NCI-H146 (cell line): ENCODE measurements around the gene SERPINA9.
"Not testable (repeated sequence)": the region's sequence is repeated elsewhere in the genome, so short reads cannot be mapped to it uniquely, and the experiment has no call there.

Source experiments
- DNase-seq: peaks from one replicate; lab custom pipeline; 2025; lab: John Stamatoyannopoulos, UW

Gene SERPINA9

DNA sequence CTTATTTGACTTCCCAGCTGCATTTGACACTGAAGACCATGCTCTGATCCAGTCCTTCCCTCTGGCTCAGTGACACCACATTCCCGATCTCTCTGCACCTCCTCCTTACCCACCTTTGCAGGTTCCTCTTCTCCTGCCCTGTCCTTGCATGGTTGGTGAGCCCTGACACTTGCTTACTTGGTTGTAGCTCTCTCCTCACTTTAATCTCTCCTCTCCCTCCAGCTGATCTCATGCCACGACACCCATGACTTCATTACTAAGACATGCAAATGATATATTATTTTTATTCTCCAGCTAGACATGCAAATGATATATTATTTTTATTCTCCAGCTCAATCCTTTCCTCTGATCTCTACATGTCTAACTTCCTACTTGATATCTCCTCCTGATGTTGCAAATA, at the start of gene SERPINA9:
Gene SERPINA9 (minus strand): TSS at position 175 of the 400 bp plus-strand sequence. CDS start 6,357 bp downstream, outside the sequence.
- no peak for DNase-seq

- no peak for DNase-seq
These were observed 48.1 kb upstream of the SERPINA9 start for GRCh38 chr14:94524093-94524492.

DNA sequence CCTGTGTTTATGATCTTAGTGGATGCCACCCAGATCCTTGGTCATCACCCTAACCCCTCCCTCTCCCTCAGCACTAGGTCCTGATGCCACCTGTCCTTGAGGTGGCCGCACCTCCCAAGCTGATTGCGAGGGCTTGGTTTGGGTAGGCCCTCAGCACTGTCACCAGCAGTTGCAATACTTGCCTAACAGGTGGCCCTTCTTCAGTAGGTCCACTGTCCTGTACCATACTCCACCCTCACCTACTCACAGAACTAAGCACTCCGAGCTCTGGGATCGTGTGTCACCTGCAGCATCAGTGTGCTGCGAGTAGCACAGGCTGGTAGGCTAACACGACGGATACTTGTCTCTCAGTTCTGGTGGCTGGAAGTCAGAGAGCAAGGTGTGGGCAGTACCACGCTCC, 47.3 kb upstream of the SERPINA9 start:
- no peak for DNase-seq

DNA sequence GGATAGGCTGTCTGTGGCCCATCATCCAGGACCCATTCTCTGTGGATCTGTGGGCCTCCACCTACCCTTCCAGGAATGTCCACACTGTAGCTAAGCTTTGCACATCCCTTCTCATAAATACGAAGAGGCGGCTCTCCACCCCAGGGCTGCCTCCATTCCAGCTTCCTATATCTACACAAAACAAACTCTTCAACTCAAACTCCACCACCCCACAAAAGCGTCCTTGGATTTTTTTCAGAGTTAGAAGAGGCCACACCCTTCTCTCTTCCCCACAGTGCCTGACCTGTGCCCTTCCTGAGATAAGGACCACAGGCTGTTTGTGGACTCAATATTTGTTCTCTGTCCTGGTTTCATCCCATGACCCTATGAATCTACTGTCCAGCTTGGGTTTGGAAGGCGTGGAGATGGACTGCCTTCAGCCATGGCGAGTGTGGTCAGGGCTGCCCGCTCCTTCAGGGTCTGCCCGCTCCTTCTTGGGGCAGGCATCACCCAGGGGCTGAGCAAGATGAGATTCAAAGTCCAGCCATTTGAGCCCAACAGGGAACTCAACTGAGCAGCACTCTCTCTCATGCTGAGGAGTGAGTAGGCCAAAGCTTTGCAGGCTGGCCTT, 46.2 kb upstream of the SERPINA9 start:
- no peak for DNase-seq

- no peak for DNase-seq
These were observed 45.5 kb upstream of the SERPINA9 start for GRCh38 chr14:94521375-94522114.

- no peak for DNase-seq
These were observed 41.8 kb upstream of the SERPINA9 start for GRCh38 chr14:94517641-94518257.

DNA sequence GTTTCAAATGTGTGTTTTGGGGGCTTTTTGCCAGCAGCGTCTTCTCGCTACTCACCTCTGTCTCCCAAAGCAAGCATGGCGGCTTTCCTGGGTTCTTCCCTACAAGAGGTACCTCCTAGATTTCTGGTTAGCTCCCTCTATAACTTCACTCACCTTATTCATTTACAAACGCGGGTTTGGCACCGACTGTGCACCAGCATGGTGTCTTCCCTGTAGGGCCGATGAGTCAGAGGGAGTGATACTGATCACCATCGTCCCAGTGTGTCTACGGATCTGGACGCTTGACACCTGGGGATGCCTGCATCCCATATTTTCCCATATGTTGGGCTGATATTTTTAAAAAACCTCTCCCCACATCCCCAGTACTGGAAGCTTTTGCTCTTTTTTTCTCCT, 41.2 kb upstream of the SERPINA9 start:
- DNase-seq = no peak

- no peak for DNase-seq
These were observed 39.9 kb upstream of the SERPINA9 start for GRCh38 chr14:94515856-94516255.

- no peak for DNase-seq
These were observed 39.4 kb upstream of the SERPINA9 start for GRCh38 chr14:94515426-94515825.

GRCh38 chr14:94514351-94514750, 38.4 kb upstream of the SERPINA9 start:
- no peak for DNase-seq

- DNase-seq = not testable (repeated sequence)
These were observed 34.5 kb upstream of the SERPINA9 start for GRCh38 chr14:94510481-94510880.

DNA sequence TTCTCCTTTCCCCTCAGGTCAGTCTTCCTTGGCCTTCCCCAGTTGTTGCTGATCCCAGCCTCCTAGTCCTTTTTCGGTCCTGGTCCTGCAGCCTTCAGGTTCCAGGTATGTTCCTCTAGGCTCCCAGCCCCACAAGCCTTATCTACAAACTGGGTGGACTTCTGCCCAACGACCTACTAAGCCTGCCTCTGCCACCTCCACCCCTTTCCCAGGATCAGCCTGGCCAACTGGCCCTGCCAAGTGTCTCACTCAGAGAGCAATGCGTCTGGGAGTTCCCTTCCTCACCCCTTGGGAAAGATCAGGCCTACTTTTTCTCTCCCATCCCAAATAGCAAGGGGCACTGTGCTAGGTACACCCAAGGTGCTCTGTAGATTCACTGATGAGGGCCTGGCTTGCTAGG, 33.4 kb upstream of the SERPINA9 start, which contains the start of gene SERPINA12:
Gene SERPINA12 (minus strand): TSS at position 114 of the 400 bp plus-strand sequence. CDS start 11,072 bp downstream, outside the sequence.
- no peak for DNase-seq

DNA sequence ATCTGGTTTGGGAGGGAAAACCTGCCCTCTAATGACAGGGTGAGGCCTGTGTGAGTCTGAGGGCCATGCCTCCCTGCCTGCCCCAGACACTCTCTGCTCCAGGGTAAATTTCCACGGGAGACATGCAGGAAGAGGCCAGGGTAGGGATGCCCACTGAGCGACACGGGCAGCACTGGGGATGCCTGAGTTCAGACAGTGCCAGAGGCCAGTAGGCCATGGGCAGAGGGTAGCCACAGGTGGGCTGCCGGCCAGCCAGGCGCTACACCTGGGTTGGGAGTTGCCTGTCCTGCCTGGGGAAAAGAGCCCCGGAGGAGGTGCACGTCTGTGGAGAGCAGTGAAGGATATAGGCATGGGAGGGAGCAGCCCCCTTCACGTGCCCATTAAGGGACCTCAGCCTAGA, 29.6 kb upstream of the SERPINA9 start:
- DNase-seq = no peak

DNA sequence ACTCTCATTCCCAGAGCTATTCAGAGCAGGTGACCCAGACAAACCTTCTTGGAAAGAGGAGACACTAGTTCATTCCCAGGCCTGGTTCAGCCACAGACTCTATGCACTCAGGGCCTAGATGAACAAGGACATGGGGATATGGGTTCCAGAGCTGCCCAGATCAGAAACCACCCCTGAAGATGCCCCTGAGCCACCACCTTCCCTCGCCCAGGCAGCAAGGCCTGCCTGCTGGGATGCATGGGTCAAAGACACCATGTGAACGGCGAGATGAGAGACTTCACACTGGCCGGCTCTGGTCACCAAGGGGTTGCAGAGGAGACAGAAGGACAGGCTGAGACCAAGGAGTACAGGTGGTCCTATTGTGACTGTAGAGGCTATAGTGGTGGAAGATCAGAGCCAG, 29.2 kb upstream of the SERPINA9 start:
- no peak for DNase-seq

- DNase-seq = no peak
These were observed 25.9 kb upstream of the SERPINA9 start for GRCh38 chr14:94501588-94502516.

- no peak for DNase-seq
These were observed 24.3 kb upstream of the SERPINA9 start for GRCh38 chr14:94500264-94500663.

GRCh38 chr14:94499673-94500072, 23.7 kb upstream of the SERPINA9 start:
- no peak for DNase-seq

DNA sequence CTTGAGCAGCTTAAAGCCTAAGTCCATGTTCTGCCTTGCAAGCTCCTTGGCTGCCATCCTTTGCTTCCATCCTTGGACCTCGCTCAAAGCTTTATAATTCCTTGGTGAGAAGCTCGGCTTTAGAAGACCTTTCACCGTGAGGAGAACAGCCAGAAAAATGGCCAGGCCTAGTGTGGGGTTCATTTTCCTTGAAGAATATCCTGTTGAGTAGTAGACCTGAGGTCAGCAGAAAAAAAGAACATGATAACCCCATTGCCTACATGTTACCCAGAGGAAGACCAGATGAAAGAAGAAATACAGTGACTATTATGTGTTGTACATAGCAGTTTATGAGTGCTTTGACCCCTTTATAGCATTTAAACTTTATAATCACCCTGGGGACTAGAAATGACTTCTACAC, 22.2 kb upstream of the SERPINA9 start:
- no peak for DNase-seq

- DNase-seq = no peak
These were observed 18.1 kb upstream of the SERPINA9 start for GRCh38 chr14:94494085-94494484.

GRCh38 chr14:94491511-94491910, 15.5 kb upstream of the SERPINA9 start:
- no peak for DNase-seq

DNA sequence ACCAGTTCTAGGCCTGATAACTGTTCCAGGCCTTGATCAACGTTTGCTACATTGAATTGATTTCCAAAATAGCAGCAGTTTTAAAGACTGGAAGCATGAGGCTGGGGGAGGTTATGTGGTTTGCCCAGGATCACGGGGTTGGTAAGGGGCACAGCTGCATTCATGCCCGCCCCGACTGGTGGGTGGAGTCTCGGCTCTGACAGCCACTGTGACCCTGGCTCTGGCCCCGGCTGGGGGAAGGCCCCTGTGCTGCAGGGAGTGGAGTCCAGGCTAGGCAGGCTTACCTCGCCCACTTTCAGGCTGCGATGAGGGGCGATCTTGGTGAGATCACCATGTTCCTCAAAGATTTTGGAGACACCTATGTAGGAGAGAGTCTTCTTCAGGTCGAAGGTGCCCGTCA, 13.3 kb upstream of the SERPINA9 start:
- DNase-seq = no peak

- no peak for DNase-seq
These were observed 10.9 kb upstream of the SERPINA9 start for GRCh38 chr14:94486883-94487282.
